ENCODE data around the gene NUDT21. TPM values are rescaled to one million over a fixed set of nuclear protein-coding genes. Genes with fewer than 3 reads are reported as not detected.

The NUDT21 gene
- total and polyA plus RNA-seq, 11 donors = 10.9 to 74.3 (median 61.7) TPM

GRCh38 chr16:56438038-56438437, 13.1 kb downstream of the NUDT21 start:
- no peak overlapping the region for H3K4me3 ChIP-seq
- TF ChIP-seq CTCF (IDR thresholded peaks at IDR 0.05) (no peak), POLR2A (IDR thresholded peaks at IDR 0.05) (no peak)
- WGBS, 4 donors = 91 to 100% (median 99%) methylated on average over 1 of the region's 1 CpG
- no peaks in the 10 kb centered on the region for H3K9me3 ChIP-seq
- no peak for DNase-seq
- H3K36me3 ChIP-seq = peaks cover 0 to 92% (median 67%) of the 10 kb centered on the region in 9 donors
- H3K4me1 ChIP-seq = peaks cover 0 to 5% (median 0%) of the 10 kb centered on the region in 12 donors
- intact Hi-C loops (cut with DNase I) = no loop called here
- no peak overlapping the region for H3K27ac ChIP-seq
- ATAC-seq = no peak
- no peaks in the 10 kb centered on the region for H3K27me3 ChIP-seq

- ATAC-seq (no peak), DNase-seq (no peak)
- H3K4me1 ChIP-seq = peaks cover 0 to 5% (median 0%) of the 10 kb centered on the region in 12 donors
- peaks cover 0 to 93% (median 67%) of the 10 kb centered on the region in 9 donors for H3K36me3 ChIP-seq
- H3K27me3 ChIP-seq = no peaks in the 10 kb centered on the region
- TF ChIP-seq CTCF (IDR thresholded peaks at IDR 0.05) (no peak), POLR2A (IDR thresholded peaks at IDR 0.05) (no peak)
- no peak overlapping the region for H3K27ac ChIP-seq
- H3K9me3 ChIP-seq = no peaks in the 10 kb centered on the region
- H3K4me3 ChIP-seq = no peak overlapping the region
- intact Hi-C loops (cut with DNase I) = no loop called here
Measured at GRCh38 chr16:56436258-56436657, 14.9 kb downstream of the NUDT21 start.

- no peak for DNase-seq
- ATAC-seq = no peak
- Histone ChIP-seq H3K9me3 (no peaks in the 10 kb centered on the region), H3K4me3 (no peak overlapping the region), H3K36me3 (peaks cover 0 to 38% (median 27%) of the 10 kb centered on the region in 9 donors), H3K4me1 (peaks cover 0 to 20% (median 10%) of the 10 kb centered on the region in 12 donors), H3K27me3 (no peaks in the 10 kb centered on the region), H3K27ac (peak overlapping the region in 1 of 12 donors; percentile 28)
- TF ChIP-seq POLR2A (IDR thresholded peaks at IDR 0.05) (no peak), CTCF (IDR thresholded peaks at IDR 0.05) (no peak)
- 41 to 70% (median 64%) methylated on average over 1 of the region's 1 CpG for WGBS, 4 donors
- intact Hi-C loops (cut with DNase I) = loop anchor here in 1 of 10 donors (10.0 kb wide), 1 partner anchor 57 kb away; no protein-coding TSS in a partner anchor
Measured at GRCh38 chr16:56428091-56428490, 23.0 kb downstream of the NUDT21 start.

GRCh38 chr16:56426585-56426984, 24.5 kb downstream of the NUDT21 start:
- DNase-seq (no peak), ATAC-seq (no peak)
- TF ChIP-seq POLR2A (IDR thresholded peaks at IDR 0.05) (no peak), CTCF (IDR thresholded peaks at IDR 0.05) (no peak)
- intact Hi-C loops (cut with DNase I) = loop anchor here in 1 of 10 donors (10.0 kb wide), 1 partner anchor 58 kb away; no protein-coding TSS in a partner anchor
- Histone ChIP-seq H3K4me3 (no peak overlapping the region), H3K4me1 (peaks cover 0 to 33% (median 20%) of the 10 kb centered on the region in 12 donors), H3K27ac (no peak overlapping the region), H3K27me3 (no peaks in the 10 kb centered on the region), H3K36me3 (peaks cover 0 to 23% (median 12%) of the 10 kb centered on the region in 9 donors), H3K9me3 (no peaks in the 10 kb centered on the region)
- WGBS, 4 donors = 93 to 97% (median 95%) methylated on average over 4 of the region's 4 CpGs
